ENCODE measurements around the gene ABCA2.

DNA sequence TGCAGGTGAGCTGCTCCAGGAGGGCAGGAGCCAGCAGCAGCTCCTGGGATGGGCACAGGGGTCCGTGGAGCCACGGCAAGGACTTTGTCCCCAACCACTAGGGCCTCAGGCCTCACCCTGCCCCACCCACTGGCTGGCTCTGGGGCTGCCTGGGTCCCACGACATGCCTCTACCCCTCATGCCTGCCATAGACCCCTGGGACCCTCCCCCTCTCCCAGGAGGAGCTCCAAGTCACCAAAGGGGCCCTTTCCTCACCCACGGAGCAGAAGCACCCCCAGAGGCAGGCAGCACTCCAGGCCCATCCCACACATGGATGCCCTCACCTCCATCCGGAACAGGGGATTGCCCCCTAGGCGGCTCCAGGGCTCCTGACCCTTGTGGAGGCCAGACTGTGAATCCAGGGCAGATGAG lies 6.5 kb downstream of the ABCA2 start:
- TF ChIP-seq, protein P1, sequence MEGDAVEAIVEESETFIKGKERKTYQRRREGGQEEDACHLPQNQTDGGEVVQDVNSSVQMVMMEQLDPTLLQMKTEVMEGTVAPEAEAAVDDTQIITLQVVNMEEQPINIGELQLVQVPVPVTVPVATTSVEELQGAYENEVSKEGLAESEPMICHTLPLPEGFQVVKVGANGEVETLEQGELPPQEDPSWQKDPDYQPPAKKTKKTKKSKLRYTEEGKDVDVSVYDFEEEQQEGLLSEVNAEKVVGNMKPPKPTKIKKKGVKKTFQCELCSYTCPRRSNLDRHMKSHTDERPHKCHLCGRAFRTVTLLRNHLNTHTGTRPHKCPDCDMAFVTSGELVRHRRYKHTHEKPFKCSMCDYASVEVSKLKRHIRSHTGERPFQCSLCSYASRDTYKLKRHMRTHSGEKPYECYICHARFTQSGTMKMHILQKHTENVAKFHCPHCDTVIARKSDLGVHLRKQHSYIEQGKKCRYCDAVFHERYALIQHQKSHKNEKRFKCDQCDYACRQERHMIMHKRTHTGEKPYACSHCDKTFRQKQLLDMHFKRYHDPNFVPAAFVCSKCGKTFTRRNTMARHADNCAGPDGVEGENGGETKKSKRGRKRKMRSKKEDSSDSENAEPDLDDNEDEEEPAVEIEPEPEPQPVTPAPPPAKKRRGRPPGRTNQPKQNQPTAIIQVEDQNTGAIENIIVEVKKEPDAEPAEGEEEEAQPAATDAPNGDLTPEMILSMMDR (IDR thresholded peaks at IDR 0.05) = no peak
- no peak for TF ChIP-seq POLR2A (IDR thresholded peaks at IDR 0.05)
- no peak for TF ChIP-seq EP300 (IDR thresholded peaks at IDR 0.05)
- TF ChIP-seq POLR2AphosphoS5 (IDR thresholded peaks at IDR 0.05) = no peak

Measured in stomach (tissue), 4 donors.